Left ventricle myocardium inferior (tissue), 1 donor: ENCODE measurements around the gene PRR23E. TPM values are rescaled to one million over a fixed set of nuclear protein-coding genes. Genes with fewer than 3 reads are reported as not detected.

ENCODE experiments used
- DNase-seq: peaks from one replicate; pipeline ENCODE4 v3.0.0-alpha.2; 2020
- H3K27ac ChIP-seq: fragments of 200-600 bp; replicated peaks from 2 replicates; pipeline ENCODE4 v1.8.0; 2021
- H3K27me3 ChIP-seq: fragments of 200-600 bp; 2 replicates; pipeline ENCODE4 v1.8.0; 2021; ENCODE audit warnings: low read depth
- H3K36me3 ChIP-seq: fragments of 200-600 bp; 2 replicates; pipeline ENCODE4 v1.8.0; 2021
- H3K4me1 ChIP-seq: fragments of 200-600 bp; 2 replicates; pipeline ENCODE4 v1.8.0; 2021
- H3K4me3 ChIP-seq: fragments of 200-600 bp; 2 replicates; pipeline ENCODE4 v1.8.0; 2021; ENCODE audit warnings: mild to moderate bottlenecking, moderate library complexity
- H3K9me3 ChIP-seq: fragments of 200-600 bp; replicated peaks from 2 replicates; pipeline ENCODE4 v1.8.0; 2021
- CTCF ChIP-seq: fragments of 200-600 bp; IDR thresholded peaks from 2 replicates; pipeline ENCODE4 v1.8.0; 2021; ENCODE audit warnings: antibody characterized with exemption, mild to moderate bottlenecking, borderline replicate concordance
- intact Hi-C: fragments of 100-400 bp; cut with micrococcal nuclease; formaldehyde crosslinking; loops from one replicate; pipeline ENCODE4 v1.11.0; 2022
- total RNA-seq: library from RNA; stranded (reverse); fragmentation: NEBNext Ultra II Directional; extraction: Animal tissue kit (Norgen Biotek cat#: 25700); gene quantifications from one replicate; pipeline ENCODE4 v1.2.1, GENCODE V29; 2021
- donor health status: DM: no; HTN: yes; CAD: no; lungs with severe emphysema.

PRR23E gene
- total RNA-seq, 1 donor from 2014 or later = not detected

- Histone ChIP-seq H3K27me3 (peaks cover 74% of the 10 kb centered on the region), H3K27ac (no peak overlapping the region), H3K9me3 (no peaks in the 10 kb centered on the region), H3K4me1 (no peaks in the 10 kb centered on the region), H3K36me3 (no peaks in the 10 kb centered on the region), H3K4me3 (no peak overlapping the region)
- TF ChIP-seq CTCF = no peak
- no peak for DNase-seq
- intact Hi-C loops = no loop called here
Measured at GRCh38 chr3:127209840-127210653, 17.1 kb downstream of the PRR23E start.

- H3K4me1 ChIP-seq = no peaks in the 10 kb centered on the region
- DNase-seq = no peak
- intact Hi-C loops = no loop called here
- H3K36me3 ChIP-seq = no peaks in the 10 kb centered on the region
- H3K27me3 ChIP-seq = peaks cover 71% of the 10 kb centered on the region
- no peaks in the 10 kb centered on the region for H3K9me3 ChIP-seq
- no peak overlapping the region for H3K27ac ChIP-seq
- TF ChIP-seq CTCF = no peak
- H3K4me3 ChIP-seq = no peak overlapping the region
Measured at GRCh38 chr3:127210654-127210943, 17.7 kb downstream of the PRR23E start.

GRCh38 chr3:127211118-127212060, 18.5 kb downstream of the PRR23E start:
- Histone ChIP-seq H3K27me3 (peaks cover 73% of the 10 kb centered on the region), H3K4me3 (no peak overlapping the region), H3K36me3 (no peaks in the 10 kb centered on the region), H3K4me1 (no peaks in the 10 kb centered on the region), H3K27ac (no peak overlapping the region), H3K9me3 (no peaks in the 10 kb centered on the region)
- TF ChIP-seq CTCF = no peak
- intact Hi-C loops = no loop called here
- no peak for DNase-seq

- DNase-seq = no peak
- H3K27me3 ChIP-seq = peaks cover 78% of the 10 kb centered on the region
- no peak for TF ChIP-seq CTCF
Measured at GRCh38 chr3:127212231-127212630, 19.3 kb downstream of the PRR23E start.

GRCh38 chr3:127212711-127213110, 19.8 kb downstream of the PRR23E start:
- TF ChIP-seq CTCF = no peak
- no peaks in the 10 kb centered on the region for H3K9me3 ChIP-seq
- H3K27ac ChIP-seq = no peak overlapping the region
- H3K27me3 ChIP-seq = peaks cover 78% of the 10 kb centered on the region
- DNase-seq = no peak
- no peaks in the 10 kb centered on the region for H3K36me3 ChIP-seq
- intact Hi-C loops = no loop called here
- H3K4me1 ChIP-seq = no peaks in the 10 kb centered on the region
- H3K4me3 ChIP-seq = no peak overlapping the region

More at GRCh38 chr3:127212231-127212630, 19.3 kb downstream of the PRR23E start:
- intact Hi-C loops = no loop called here
- no peaks in the 10 kb centered on the region for H3K9me3 ChIP-seq
- no peaks in the 10 kb centered on the region for H3K4me1 ChIP-seq
- no peak overlapping the region for H3K4me3 ChIP-seq
- no peak overlapping the region for H3K27ac ChIP-seq
- H3K36me3 ChIP-seq = no peaks in the 10 kb centered on the region
